IMR-90 (cell line): ENCODE measurements around the gene ZNF662. TPM values are rescaled to one million over a fixed set of nuclear protein-coding genes. Genes with fewer than 3 reads are reported as not detected.

ENCODE experiments used
- ATAC-seq: fragments of 200-7000 bp; cut with Tn5 transposase; 2 replicates; pipeline ENCODE4 v1.9.1; 2020; ENCODE audit warnings: low read depth, mild to moderate bottlenecking, moderate library complexity
- BruUV-seq: library from RNA; stranded (reverse); fragments of 400-500 nt; replicated peaks from 2 replicates; lab custom pipeline; 2021; lab: Mats Ljungman, UMichigan
- CTCF ChIA-PET: fragments of 300-600 bp; formaldehyde crosslinking; extraction: SDS; loops from one replicate; lab custom pipeline; 2021; ENCODE audit warnings: antibody characterized with exemption; lab: Yijun Ruan, JAX
- POLR2A ChIA-PET: fragments of 300-600 bp; sonication (Branson Sonifier 250); formaldehyde crosslinking; loops from one replicate; lab custom pipeline; 2022; ENCODE audit warnings: antibody characterized with exemption; ENCODE audit not compliant: unreplicated experiment; lab: Charles Lee
- DNase-seq: peaks from one replicate; pipeline ENCODE4 v3.0.0; 2013
- H2AFZ ChIP-seq: replicated peaks from 2 replicates; pipeline ENCODE3; 2013; ENCODE audit warnings: low read length, mild to moderate bottlenecking; ENCODE audit not compliant: poor library complexity
- H2AK5ac ChIP-seq: 2 replicates; pipeline ENCODE4 v1.6.1; 2013; ENCODE audit warnings: low read depth, low read length, inconsistent platforms
- H2AK9ac ChIP-seq: replicated peaks from 2 replicates; pipeline ENCODE3; 2013; ENCODE audit warnings: mild to moderate bottlenecking, low read depth, low read length, moderate library complexity; ENCODE audit not compliant: poor library complexity
- H2BK120ac ChIP-seq: 2 replicates; pipeline ENCODE4 v1.6.1; 2013; ENCODE audit warnings: low read depth, low read length, inconsistent platforms
- H2BK15ac ChIP-seq: 3 replicates; pipeline ENCODE4 v1.6.1; 2013; ENCODE audit warnings: low read depth, low read length, inconsistent platforms
- H2BK20ac ChIP-seq: 2 replicates; pipeline ENCODE4 v1.6.1; 2013; ENCODE audit warnings: low read depth, mild to moderate bottlenecking, inconsistent platforms, low read length, moderate library complexity
- H2BK5ac ChIP-seq: 2 replicates; pipeline ENCODE4 v1.6.1; 2013; ENCODE audit warnings: mild to moderate bottlenecking, low read depth, low read length, inconsistent platforms; ENCODE audit not compliant: poor library complexity, severe bottlenecking
- H3K14ac ChIP-seq: replicated peaks from 2 replicates; pipeline ENCODE4 v1.6.1; 2013; ENCODE audit warnings: low read depth, low read length, inconsistent platforms
- H3K18ac ChIP-seq: 2 replicates; pipeline ENCODE4 v1.6.1; 2013; ENCODE audit warnings: low read depth, low read length, control low read depth
- H3K23ac ChIP-seq: 2 replicates; pipeline ENCODE4 v1.6.1; 2013; ENCODE audit warnings: low read depth, low read length, inconsistent platforms
- H3K27ac ChIP-seq: 2 replicates; pipeline ENCODE4 v1.5.1; 2013; ENCODE audit warnings: mild to moderate bottlenecking, control low read depth, low read length; ENCODE audit not compliant: insufficient read depth
- H3K27me3 ChIP-seq: 2 replicates; pipeline ENCODE4 v1.6.1; 2013; ENCODE audit warnings: low read length; ENCODE audit not compliant: control insufficient read depth, insufficient read depth
- H3K36me3 ChIP-seq: 2 replicates; pipeline ENCODE4 v1.6.1; 2013; ENCODE audit warnings: low read length, mixed read lengths; ENCODE audit not compliant: control insufficient read depth, insufficient read depth
- H3K4ac ChIP-seq: 2 replicates; pipeline ENCODE4 v1.6.1; 2013; ENCODE audit warnings: low read depth, low read length, inconsistent platforms
- H3K4me1 ChIP-seq: 2 replicates; pipeline ENCODE4 v1.6.1; 2013; ENCODE audit warnings: low read length, mixed read lengths; ENCODE audit not compliant: control insufficient read depth, insufficient read depth
- H3K4me2 ChIP-seq: 2 replicates; pipeline ENCODE4 v1.6.1; 2013; ENCODE audit warnings: low read depth, mild to moderate bottlenecking, control low read depth, low read length, moderate library complexity
- H3K4me3 ChIP-seq: 2 replicates; pipeline ENCODE4 v1.5.1; 2013; ENCODE audit warnings: low read depth, mild to moderate bottlenecking, control low read depth, low read length, moderate library complexity; ENCODE audit not compliant: insufficient read depth
- H3K56ac ChIP-seq: 2 replicates; pipeline ENCODE4 v1.6.1; 2013; ENCODE audit warnings: low read length, inconsistent platforms; ENCODE audit not compliant: insufficient read depth; ENCODE audit errors: extremely low read depth
- H3K79me1 ChIP-seq, 2 experiments: 2 replicates each; pipeline ENCODE4 v1.6.1; 2013; ENCODE audit warnings: low read length in 2 of 2, inconsistent platforms in 1 of 2, low read depth in 1 of 2
- H3K9ac ChIP-seq: 2 replicates; pipeline ENCODE4 v1.6.1; 2013; ENCODE audit warnings: low read depth, low read length, control low read depth
- H3K9me1 ChIP-seq: 2 replicates; pipeline ENCODE4 v1.6.1; 2013; ENCODE audit warnings: low read length, inconsistent platforms; ENCODE audit not compliant: insufficient read depth
- H3K9me3 ChIP-seq: 2 replicates; pipeline ENCODE4 v1.6.1; 2013; ENCODE audit warnings: low read length; ENCODE audit not compliant: control insufficient read depth, insufficient read depth
- H4K20me1 ChIP-seq: 2 replicates; pipeline ENCODE4 v1.6.1; 2013; ENCODE audit warnings: low read length, inconsistent platforms; ENCODE audit not compliant: insufficient read depth
- H4K5ac ChIP-seq: 2 replicates; pipeline ENCODE4 v1.6.1; 2013; ENCODE audit warnings: mild to moderate bottlenecking, low read depth, low read length, control low read depth
- H4K8ac ChIP-seq, 2 experiments: 2 replicates each; pipeline ENCODE4 v1.6.1; 2013; ENCODE audit warnings: low read depth in 2 of 2, low read length in 2 of 2, control low read depth in 1 of 2, inconsistent platforms in 1 of 2
- H4K91ac ChIP-seq: 2 replicates; pipeline ENCODE4 v1.6.1; 2013; ENCODE audit warnings: low read depth, low read length, inconsistent platforms; ENCODE audit not compliant: insufficient read depth
- BHLHE40 ChIP-seq: fragments of 150-350 bp; IDR thresholded peaks from 2 replicates; pipeline ENCODE4 v1.6.1; 2016; ENCODE audit warnings: mild to moderate bottlenecking, low read depth, low read length
- CEBPB ChIP-seq: IDR thresholded peaks from 2 replicates; pipeline ENCODE4 v1.6.1; 2012; ENCODE audit warnings: low read depth, low read length, improper control_type of control experiment
- ELK1 ChIP-seq: fragments of 150-350 bp; IDR thresholded peaks from 2 replicates; pipeline ENCODE4 v1.6.1; 2016; ENCODE audit warnings: low read depth, mild to moderate bottlenecking, low read length, moderate library complexity, borderline replicate concordance
- POLR2A ChIP-seq: IDR thresholded peaks from 2 replicates; pipeline ENCODE4 v1.6.1; 2012; ENCODE audit warnings: mild to moderate bottlenecking, low read depth, low read length
- dilution Hi-C: fragments of 300-500 bp; cut with HindIII; formaldehyde crosslinking; loops from one replicate; pipeline ENCODE4 v1.14.3; 2018; ENCODE audit warnings: low sequenced_read_pairs; ENCODE audit not compliant: unreplicated experiment
- in situ Hi-C: fragments of 300-500 bp; cut with MboI; formaldehyde crosslinking; loops from 3 replicates; pipeline ENCODE4 v1.14.3; 2019; ENCODE audit warnings: low sequenced_read_pairs, inconsistent platforms, mixed read lengths
- intact Hi-C: fragments of 100-400 bp; cut with micrococcal nuclease; formaldehyde crosslinking; loops from 2 replicates; pipeline ENCODE4 v1.10.0; 2022
- polyA plus RNA-seq, 3 experiments: library from polyadenylated mRNA; depleted of rRNA; stranded (reverse); fragments of >200 nt; gene quantifications; 2 replicates each; pipeline ENCODE4 v1.2.3, GENCODE V29; 2012; ENCODE audit warnings: low replicate concordance in 1 of 3
- total RNA-seq: library from RNA; depleted of rRNA; stranded (reverse); fragments of >200 nt; gene quantifications from 2 replicates; pipeline ENCODE4 v1.2.3, GENCODE V29; 2012

ZNF662 gene
- total and polyA plus RNA-seq, 2 of the 4 experiments (the other 2 are of a cell fraction), result 0.29 to 0.54 TPM

- H3K4me2 ChIP-seq, result no peak overlapping the region
- no peak overlapping the region for H3K9ac ChIP-seq
- no peak overlapping the region for H2BK15ac ChIP-seq
- H2AK9ac ChIP-seq, result no peak overlapping the region
- CTCF ChIA-PET, result no interaction called here
- no peak overlapping the region for H3K4ac ChIP-seq
- H2AFZ ChIP-seq, result no peak overlapping the region
- no peak overlapping the region for H4K91ac ChIP-seq
- H3K14ac ChIP-seq, result no peak overlapping the region
- H2AK5ac ChIP-seq, result no peak overlapping the region
- H3K9me3 ChIP-seq, result no peaks in the 10 kb centered on the region
- DNase-seq, result no peak
- H2BK5ac ChIP-seq, result no peak overlapping the region
- in situ Hi-C loops (no loop called here), dilution Hi-C loops (no loop called here), intact Hi-C loops (no loop called here)
- H3K56ac ChIP-seq, result no peak overlapping the region
- no peaks in the 10 kb centered on the region for H3K27me3 ChIP-seq
- ATAC-seq, result no peak
- no peak overlapping the region for H2BK120ac ChIP-seq
- H3K23ac ChIP-seq, result no peak overlapping the region
- no peak overlapping the region for H2BK20ac ChIP-seq
- no peaks in the 10 kb centered on the region for H3K4me1 ChIP-seq
- POLR2A ChIA-PET, result no interaction called here
- BruUV-seq, result no TSS peak
- H3K18ac ChIP-seq, result no peak overlapping the region
- H3K27ac ChIP-seq, result no peak overlapping the region
- H3K79me1 ChIP-seq, result no peaks in the 10 kb centered on the region
- no peak overlapping the region for H3K4me3 ChIP-seq
- no peak overlapping the region for H4K8ac ChIP-seq
- H4K20me1 ChIP-seq, result no peaks in the 10 kb centered on the region
- no peak for TF ChIP-seq CEBPB
- no peak for TF ChIP-seq BHLHE40
- no peak for TF ChIP-seq POLR2A
- no peak for TF ChIP-seq ELK1
- no peak overlapping the region for H4K5ac ChIP-seq
- no peaks in the 10 kb centered on the region for H3K9me1 ChIP-seq
- H3K36me3 ChIP-seq, result no peaks in the 10 kb centered on the region
Measured at GRCh38 chr3:42926310-42926709, 20.4 kb downstream of the ZNF662 start.
